ENCODE measurements around the gene MMP25.

DNA sequence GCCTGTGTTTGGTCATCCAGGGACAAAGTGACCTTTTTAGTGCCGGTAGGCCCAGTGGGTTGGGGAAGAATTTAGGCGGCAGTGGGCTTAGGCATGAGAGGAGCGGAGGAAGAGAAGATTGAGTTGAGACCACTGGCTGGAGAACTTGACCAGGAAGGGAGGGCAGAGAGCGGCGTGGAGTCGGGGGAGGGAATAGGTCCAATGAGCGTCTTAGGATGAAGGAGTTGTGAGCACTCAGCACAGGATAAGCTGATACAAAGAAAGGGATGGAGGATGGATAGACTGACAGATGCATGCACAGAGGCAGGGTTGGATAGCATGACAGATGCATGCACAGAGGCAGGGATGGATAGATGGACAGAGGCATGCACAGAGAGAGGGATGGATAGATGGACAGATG, 27.1 kb downstream of the MMP25 start:
- TF ChIP-seq TAF1 (IDR thresholded peaks at IDR 0.05; ENCODE audit: borderline replicate concordance, low read depth, low read length): no peak
- no peak for TF ChIP-seq POLR2AphosphoS5 (IDR thresholded peaks at IDR 0.05; ENCODE audit: low read depth, low read length)
- TF ChIP-seq POLR2A (IDR thresholded peaks at IDR 0.05; ENCODE audit: low read depth, low read length): no peak
